HCT116 (cell line): ENCODE data around the gene DNAJC6. TPM values are rescaled to one million over a fixed set of nuclear protein-coding genes. Genes with fewer than 3 reads are reported as not detected.

Source experiments
- ATAC-seq: fragments of 200-7000 bp; cut with Tn5 transposase; 2 replicates; pipeline ENCODE4 v1.9.1; 2020; ENCODE audit warnings: mild to moderate bottlenecking, moderate library complexity
- BruUV-seq: library from RNA; stranded (reverse); fragments of 400-500 nt; replicated peaks from 2 replicates; lab custom pipeline; 2021; lab: Mats Ljungman, UMichigan
- CTCF ChIA-PET: fragments of 300-600 bp; sonication (Branson Sonifier 250); formaldehyde crosslinking; loops from one replicate; lab custom pipeline; 2021; ENCODE audit warnings: antibody characterized with exemption; lab: Charles Lee
- POLR2A ChIA-PET: fragments of 300-600, 350-600 bp; sonication (Branson Sonifier 250); formaldehyde crosslinking; loops from one replicate; lab custom pipeline; 2021; ENCODE audit warnings: antibody characterized with exemption; lab: Charles Lee
- RAD21 ChIA-PET, 2 experiments: fragments of 300-600 bp; sonication (Branson Sonifier 250); formaldehyde crosslinking; loops; one replicate each; lab custom pipeline; 2023; ENCODE audit warnings: low total read pairs in 2 of 2; ENCODE audit not compliant: uncharacterized antibody in 2 of 2, unreplicated experiment in 2 of 2, low non-redundant PET in 1 of 2; lab: Charles Lee
- DNase-seq: peaks from one replicate; pipeline ENCODE4 v3.0.0-alpha.2; 2010; ENCODE audit warnings: low read depth, low spot score
- H2AFZ ChIP-seq: fragments of 200-600 bp; shearing (Covaris generic), sonication (generic); 2 replicates; pipeline ENCODE4 v1.6.1; 2017; ENCODE audit warnings: low read depth, mixed run types, mixed read lengths, antibody characterized with exemption, low read length; ENCODE audit not compliant: poor library complexity, severe bottlenecking
- H3K27ac ChIP-seq: 2 replicates; pipeline ENCODE4 v1.5.1; 2012; ENCODE audit warnings: low read depth, low read length
- H3K27me3 ChIP-seq: fragments of 200-600 bp; sonication (generic); 2 replicates; pipeline ENCODE4 v1.6.1; 2016; ENCODE audit warnings: mixed run types, low read length, mixed read lengths; ENCODE audit not compliant: insufficient read depth
- H3K36me3 ChIP-seq, 2 experiments: fragments of 200-500 bp in 1 of 2; fragments of 200-600 bp in 1 of 2; sonication (Bioruptor generic) in 1 of 2; sonication (generic) in 1 of 2; 2 replicates each; pipeline versions ENCODE4 v1.5.1 to v1.6.1; 2014 to 2016; ENCODE audit warnings: low read length in 2 of 2, inconsistent platforms in 1 of 2, mixed read lengths in 1 of 2, mixed run types in 1 of 2; ENCODE audit not compliant: insufficient read depth in 2 of 2, control insufficient read depth in 1 of 2
- H3K4me1 ChIP-seq, 2 experiments: fragments of 200-600 bp in 1 of 2; sonication (generic) in 1 of 2; 2 replicates each; pipeline versions ENCODE4 v1.5.1 to v1.6.1; 2012 to 2017; ENCODE audit warnings: low read length in 2 of 2, inconsistent platforms in 1 of 2, mild to moderate bottlenecking in 1 of 2, mixed read lengths in 1 of 2, mixed run types in 1 of 2, moderate library complexity in 1 of 2; ENCODE audit not compliant: insufficient read depth in 2 of 2, control insufficient read depth in 1 of 2
- H3K4me2 ChIP-seq: fragments of 200-600 bp; sonication (generic); 2 replicates; pipeline ENCODE4 v1.6.1; 2017; ENCODE audit warnings: mixed run types, low read length, mixed read lengths
- H3K4me3 ChIP-seq, 2 experiments: fragments of 200-600 bp in 1 of 2; sonication (generic) in 1 of 2; replicated peaks in 1 of 2; 2 replicates each; pipeline ENCODE4 v1.5.1; 2011 to 2016; ENCODE audit warnings: low read length in 2 of 2, control low read depth in 1 of 2, low read depth in 1 of 2, mild to moderate bottlenecking in 1 of 2, mixed read lengths in 1 of 2, mixed run types in 1 of 2
- H3K79me2 ChIP-seq: fragments of 200-600 bp; sonication (generic); 2 replicates; pipeline ENCODE4 v1.6.1; 2017; ENCODE audit warnings: mild to moderate bottlenecking, mixed run types, low read length, moderate library complexity, mixed read lengths; ENCODE audit not compliant: insufficient read depth
- H3K9ac ChIP-seq: fragments of 200-600 bp; sonication (generic); 2 replicates; pipeline ENCODE4 v1.6.1; 2016; ENCODE audit warnings: low read length, mixed read lengths
- H3K9me2 ChIP-seq: fragments of 200-600 bp; sonication (generic), shearing (Covaris generic); 2 replicates; pipeline ENCODE4 v1.6.1; 2017; ENCODE audit warnings: mixed run types, mild to moderate bottlenecking, moderate library complexity; ENCODE audit not compliant: insufficient read depth
- H3K9me3 ChIP-seq, 2 experiments: fragments of 200-500 bp in 1 of 2; fragments of 200-600 bp in 1 of 2; sonication (Bioruptor generic) in 1 of 2; sonication (generic) in 1 of 2; 2 replicates each; pipeline ENCODE4 v1.6.1; 2014 to 2017; ENCODE audit warnings: low read length in 2 of 2, mixed read lengths in 2 of 2, inconsistent platforms in 1 of 2, low read depth in 1 of 2, mild to moderate bottlenecking in 1 of 2, mixed run types in 1 of 2, moderate library complexity in 1 of 2; ENCODE audit not compliant: control insufficient read depth in 1 of 2, insufficient read depth in 1 of 2
- H4K20me1 ChIP-seq: fragments of 200-600 bp; sonication (generic), shearing (Covaris generic); 2 replicates; pipeline ENCODE4 v1.6.1; 2017; ENCODE audit warnings: mixed run types, mild to moderate bottlenecking, moderate library complexity; ENCODE audit not compliant: insufficient read depth
- ATF3 ChIP-seq: IDR thresholded peaks from 2 replicates; pipeline ENCODE4 v1.6.1; 2012
- CEBPB ChIP-seq: IDR thresholded peaks from 2 replicates; pipeline ENCODE4 v1.6.1; 2012; ENCODE audit warnings: low read depth
- CTCF ChIP-seq, 3 experiments: fragments of 200-600 bp in 1 of 3; sonication (generic) in 1 of 3; IDR thresholded peaks in 2 of 3; conservative IDR thresholded peaks in 1 of 3; 2 replicates each; pipeline ENCODE4 v1.5.1; 2012 to 2017; ENCODE audit warnings: low read depth in 2 of 3, low read length in 2 of 3, antibody characterized with exemption in 1 of 3, borderline replicate concordance in 1 of 3, control low read depth in 1 of 3, mild to moderate bottlenecking in 1 of 3, mixed read lengths in 1 of 3, mixed run types in 1 of 3, moderate library complexity in 1 of 3; ENCODE audit not compliant: insufficient read depth in 1 of 3
- EGR1 ChIP-seq: IDR thresholded peaks from 2 replicates; pipeline ENCODE4 v1.6.1; 2012; ENCODE audit warnings: low read depth
- ELF1 ChIP-seq: IDR thresholded peaks from 2 replicates; pipeline ENCODE4 v1.6.1; 2012; ENCODE audit warnings: low read depth, borderline replicate concordance
- EZH2 ChIP-seq: fragments of 200-600 bp; sonication (generic); IDR thresholded peaks from 2 replicates; pipeline ENCODE4 v1.6.1; 2017; ENCODE audit warnings: antibody characterized with exemption, mixed run types
- EZH2phosphoT487 ChIP-seq: fragments of 200-600 bp; IDR thresholded peaks from 2 replicates; pipeline ENCODE4 v1.6.1; 2018; ENCODE audit warnings: antibody characterized with exemption, borderline replicate concordance
- JUND ChIP-seq: IDR thresholded peaks from 2 replicates; pipeline ENCODE4 v1.6.1; 2012
- MAX ChIP-seq: IDR thresholded peaks from 2 replicates; pipeline ENCODE4 v1.6.1; 2012
- POLR2A ChIP-seq: IDR thresholded peaks from 2 replicates; pipeline ENCODE4 v1.7.0; 2011; ENCODE audit warnings: borderline replicate concordance; ENCODE audit not compliant: insufficient read depth, insufficient read length; ENCODE audit errors: extremely low read depth
- RAD21 ChIP-seq: IDR thresholded peaks from 2 replicates; pipeline ENCODE4 v1.6.1; 2012; ENCODE audit warnings: low read depth, mild to moderate bottlenecking
- REST ChIP-seq: IDR thresholded peaks from 2 replicates; pipeline ENCODE4 v1.6.1; 2012; ENCODE audit warnings: low read depth
- SIN3A ChIP-seq: IDR thresholded peaks from 2 replicates; pipeline ENCODE4 v1.6.1; 2012; ENCODE audit warnings: low read depth
- SP1 ChIP-seq: IDR thresholded peaks from 2 replicates; pipeline ENCODE4 v1.6.1; 2012; ENCODE audit warnings: low read depth
- SRF ChIP-seq: IDR thresholded peaks from 2 replicates; pipeline ENCODE4 v1.6.1; 2012; ENCODE audit warnings: low read depth
- TCF7L2 ChIP-seq: IDR thresholded peaks from 2 replicates; pipeline ENCODE4 v1.7.0; 2011; ENCODE audit warnings: borderline replicate concordance, inconsistent platforms; ENCODE audit not compliant: insufficient read depth, insufficient read length; ENCODE audit errors: extremely low read depth
- YY1 ChIP-seq: IDR thresholded peaks from 2 replicates; pipeline ENCODE4 v1.6.1; 2011; ENCODE audit warnings: low read length, low read depth, moderate library complexity, mild to moderate bottlenecking; ENCODE audit not compliant: insufficient replicate concordance; ENCODE audit errors: extremely low read depth
- ZBTB33 ChIP-seq: IDR thresholded peaks from 2 replicates; pipeline ENCODE4 v1.6.1; 2011; ENCODE audit warnings: mild to moderate bottlenecking, low read length, moderate library complexity; ENCODE audit not compliant: insufficient replicate concordance; ENCODE audit errors: extremely low read depth
- ZFX ChIP-seq: fragments of 450-650 bp; IDR thresholded peaks from 2 replicates; pipeline ENCODE4 v1.6.1; 2017
- ZNF274 ChIP-seq: fragments of 200-500 bp; sonication (Bioruptor generic); IDR thresholded peaks from 2 replicates; pipeline ENCODE4 v1.6.1; 2014; ENCODE audit warnings: mild to moderate bottlenecking, low read depth, low read length, inconsistent platforms
- intact Hi-C: fragments of 100-400 bp; cut with micrococcal nuclease; formaldehyde crosslinking; loops from 2 replicates; pipeline ENCODE4 v1.10.0; 2022
- total RNA-seq: library from RNA; stranded (reverse); gene quantifications from one replicate; pipeline ENCODE4 v1.2.1, GENCODE V29; 2021; ENCODE audit not compliant: unreplicated experiment

Gene DNAJC6
- total RNA-seq, 1 experiment from 2014 or later, result 9.0 TPM

- no peak overlapping the region for H3K9ac ChIP-seq
- no peaks in the 10 kb centered on the region for H3K9me3 ChIP-seq
- H3K79me2 ChIP-seq, result no peaks in the 10 kb centered on the region
- no peak for ATAC-seq
- H3K36me3 ChIP-seq, result no peaks in the 10 kb centered on the region
- ChIA-PET RAD21 (no interaction called here), CTCF (no interaction called here), POLR2A (no interaction called here)
- H3K27ac ChIP-seq, result no peak overlapping the region
- no peaks in the 10 kb centered on the region for H3K4me1 ChIP-seq
- H3K4me2 ChIP-seq, result no peak overlapping the region
- H4K20me1 ChIP-seq, result no peaks in the 10 kb centered on the region
- no peak overlapping the region for H2AFZ ChIP-seq
- no peak overlapping the region for H3K4me3 ChIP-seq
- TF ChIP-seq TCF7L2, result no peak
- TF ChIP-seq ATF3, result no peak
- no peak for TF ChIP-seq ELF1
- no peak for TF ChIP-seq JUND
- TF ChIP-seq SP1, result no peak
- no peak for TF ChIP-seq RAD21
- TF ChIP-seq EGR1, result no peak
- TF ChIP-seq YY1, result no peak
- TF ChIP-seq CEBPB, result no peak
- no peak for TF ChIP-seq POLR2A
- TF ChIP-seq ZNF274, result no peak
- no peak for TF ChIP-seq MAX
- no peak for TF ChIP-seq ZFX
- TF ChIP-seq SIN3A, result no peak
- TF ChIP-seq CTCF (IDR thresholded peaks at IDR 0.05 in 2 of 3, conservative IDR thresholded peaks at IDR 0.05 in 1 of 3; ENCODE audit: borderline replicate concordance in 1 of 3, insufficient read depth in 1 of 3, low read depth in 2 of 3, low read length in 2 of 3), result no peak
- TF ChIP-seq EZH2, result no peak
- TF ChIP-seq REST, result no peak
- TF ChIP-seq SRF, result no peak
- TF ChIP-seq EZH2phosphoT487, result no peak
- TF ChIP-seq ZBTB33, result no peak
- H3K27me3 ChIP-seq, result no peaks in the 10 kb centered on the region
- no peaks in the 10 kb centered on the region for H3K9me2 ChIP-seq
- DNase-seq, result no peak
- no TSS peak for BruUV-seq
- intact Hi-C loops, result no loop called here
Observed at GRCh38 chr1:65378247-65378946, 69.1 kb downstream of the DNAJC6 start.
